B cell (primary cell): ENCODE results near the gene PCDHGC4.

Experiments used
- CTCF ChIP-seq: fragments of 200-600 bp; IDR thresholded peaks from one replicate; pipeline ENCODE4 v1.8.0; 2022; ENCODE audit warnings: antibody characterized with exemption, mild to moderate bottlenecking
- EZH2 ChIP-seq: IDR thresholded peaks from 2 replicates; pipeline ENCODE4 v1.6.1; 2012; ENCODE audit warnings: borderline replicate concordance, low read depth, mild to moderate bottlenecking, moderate library complexity, low read length; ENCODE audit not compliant: insufficient read depth, poor library complexity, severe bottlenecking

GRCh38 chr5:141522301-141522700 lies 37.5 kb downstream of the PCDHGC4 start:
- no peak for TF ChIP-seq CTCF
- TF ChIP-seq EZH2, result no peak
